Endodermal cell (in vitro differentiated cells): ENCODE results near the gene SPINT1. TPM values are rescaled to one million over a fixed set of nuclear protein-coding genes. Genes with fewer than 3 reads are reported as not detected.

Experiments used
- DNase-seq: peaks from one replicate; pipeline ENCODE4 v3.0.0-alpha.2; 2017
- H3K27ac ChIP-seq: 2 replicates; pipeline ENCODE4 v1.5.1; 2013; ENCODE audit warnings: mild to moderate bottlenecking, low read depth, low read length, moderate library complexity
- H3K27me3 ChIP-seq: 2 replicates; pipeline ENCODE4 v1.6.1; 2013; ENCODE audit warnings: mild to moderate bottlenecking, low read length, moderate library complexity; ENCODE audit not compliant: insufficient read depth, control insufficient read depth, poor library complexity, severe bottlenecking
- H3K36me3 ChIP-seq: 2 replicates; pipeline ENCODE4 v1.7.0; 2013; ENCODE audit warnings: mild to moderate bottlenecking, low read length, moderate library complexity; ENCODE audit not compliant: control insufficient read depth, insufficient read depth
- H3K4me1 ChIP-seq: one replicate; pipeline ENCODE4 v1.7.0; 2013; ENCODE audit warnings: low read length; ENCODE audit not compliant: control insufficient read depth, insufficient read depth
- H3K4me3 ChIP-seq: 2 replicates; pipeline ENCODE4 v1.5.1; 2013; ENCODE audit warnings: mild to moderate bottlenecking, low read length, moderate library complexity
- H3K9ac ChIP-seq: 2 replicates; pipeline ENCODE4 v1.6.1; 2013; ENCODE audit warnings: mild to moderate bottlenecking, low read length, moderate library complexity; ENCODE audit not compliant: poor library complexity, severe bottlenecking; ENCODE audit errors: extremely low read depth
- H3K9me3 ChIP-seq: 2 replicates; pipeline ENCODE4 v1.6.1; 2013; ENCODE audit warnings: mild to moderate bottlenecking, low read length, moderate library complexity; ENCODE audit not compliant: control insufficient read depth
- H3K27ac Mint-ChIP-seq: 2 replicates; pipeline ENCODE4 v1.8.0; 2020; ENCODE audit warnings: mixed read lengths
- H3K27me3 Mint-ChIP-seq: 2 replicates; pipeline ENCODE4 v1.8.0; 2021; ENCODE audit warnings: mild to moderate bottlenecking, mixed read lengths; ENCODE audit not compliant: insufficient read depth
- H3K36me3 Mint-ChIP-seq: 2 replicates; pipeline ENCODE4 v1.8.0; 2020; ENCODE audit warnings: low read depth, mixed read lengths
- H3K4me1 Mint-ChIP-seq: 2 replicates; pipeline ENCODE4 v1.8.0; 2020; ENCODE audit warnings: mixed read lengths
- H3K4me3 Mint-ChIP-seq: 2 replicates; pipeline ENCODE4 v1.8.0; 2020; ENCODE audit warnings: mild to moderate bottlenecking, moderate library complexity, mixed read lengths
- H3K9me3 Mint-ChIP-seq: 2 replicates; pipeline ENCODE4 v1.8.0; 2020; ENCODE audit warnings: mild to moderate bottlenecking, mixed read lengths
- CTCF ChIP-seq: fragments of 200-600 bp; sonication (generic); conservative IDR thresholded peaks from 2 replicates; pipeline ENCODE4 v1.5.0; 2021; ENCODE audit warnings: antibody characterized with exemption, mild to moderate bottlenecking
- WGBS, 2 experiments: methylation state at CpG; one replicate each; pipeline versions ENCODE4 v1.1.5 to v1.1.7; 2013; ENCODE audit warnings: missing lambda C conversion rate in 2 of 2, mixed read lengths in 1 of 2; ENCODE audit not compliant: insufficient coverage in 1 of 2, insufficient read length in 1 of 2; 5-methylcytosine and 5-hydroxymethylcytosine counted together
- total RNA-seq, 2 donors: library from RNA; stranded (reverse); fragmentation: NEBNext Ultra II Directional in 1 of 2; extraction: Animal tissue kit (Norgen Biotek cat#: 25700) in 1 of 2; gene quantifications; 2 replicates in 1 of 2; 3 replicates in 1 of 2; pipeline ENCODE4 v1.2.1, GENCODE V29; 2021

The SPINT1 gene
- total RNA-seq, 2 donors from 2014 or later, result 129 to 141 TPM

- no peaks in the 10 kb centered on the region for H3K4me1 ChIP-seq
- H3K9me3 Mint-ChIP-seq, result no peaks in the 10 kb centered on the region
- H3K36me3 ChIP-seq, result peaks cover 25% of the 10 kb centered on the region
- peaks cover 11% of the 10 kb centered on the region for H3K4me1 Mint-ChIP-seq
- no peaks in the 10 kb centered on the region for H3K27me3 ChIP-seq
- H3K4me3 ChIP-seq, result no peak overlapping the region
- H3K4me3 Mint-ChIP-seq, result no peak overlapping the region
- WGBS, 2 experiments, result 93% methylated on average over 5 of the region's 5 CpGs; no CpG with 5 or more reads in 1 of the 2 experiments
- no peaks in the 10 kb centered on the region for H3K27me3 Mint-ChIP-seq
- H3K9ac ChIP-seq, result no peak overlapping the region
- no peaks in the 10 kb centered on the region for H3K9me3 ChIP-seq
- no peak overlapping the region for H3K27ac ChIP-seq
- peaks cover 55% of the 10 kb centered on the region for H3K36me3 Mint-ChIP-seq
- DNase-seq, result no peak
- no peak for TF ChIP-seq CTCF
- no peak overlapping the region for H3K27ac Mint-ChIP-seq
These were observed 8.7 kb downstream of the SPINT1 start for GRCh38 chr15:40852529-40852928.

GRCh38 chr15:40853241-40853890 is 9.5 kb downstream of the SPINT1 start:
- no peaks in the 10 kb centered on the region for H3K9me3 ChIP-seq
- H3K36me3 ChIP-seq, result peaks cover 27% of the 10 kb centered on the region
- H3K27me3 ChIP-seq, result no peaks in the 10 kb centered on the region
- no peak overlapping the region for H3K27ac Mint-ChIP-seq
- H3K4me3 ChIP-seq, result no peak overlapping the region
- no peaks in the 10 kb centered on the region for H3K9me3 Mint-ChIP-seq
- no peak for TF ChIP-seq CTCF
- no peak overlapping the region for H3K4me3 Mint-ChIP-seq
- 93 to 96% methylated on average over 13 to 16 of the region's 16 CpGs for WGBS, 2 experiments
- peaks cover 55% of the 10 kb centered on the region for H3K36me3 Mint-ChIP-seq
- peaks cover 4% of the 10 kb centered on the region for H3K4me1 Mint-ChIP-seq
- no peak for DNase-seq
- H3K27ac ChIP-seq, result no peak overlapping the region
- no peak overlapping the region for H3K9ac ChIP-seq
- H3K4me1 ChIP-seq, result no peaks in the 10 kb centered on the region
- H3K27me3 Mint-ChIP-seq, result no peaks in the 10 kb centered on the region

GRCh38 chr15:40854161-40854560 is 10.3 kb downstream of the SPINT1 start:
- no peaks in the 10 kb centered on the region for H3K9me3 Mint-ChIP-seq
- H3K4me3 Mint-ChIP-seq, result no peak overlapping the region
- TF ChIP-seq CTCF, result no peak
- Histone ChIP-seq H3K27me3 (no peaks in the 10 kb centered on the region), H3K9me3 (no peaks in the 10 kb centered on the region), H3K4me3 (no peak overlapping the region), H3K36me3 (peaks cover 23% of the 10 kb centered on the region), H3K9ac (no peak overlapping the region), H3K4me1 (no peaks in the 10 kb centered on the region), H3K27ac (no peak overlapping the region)
- H3K36me3 Mint-ChIP-seq, result peaks cover 57% of the 10 kb centered on the region
- peaks cover 4% of the 10 kb centered on the region for H3K4me1 Mint-ChIP-seq
- no peak for DNase-seq
- no peaks in the 10 kb centered on the region for H3K27me3 Mint-ChIP-seq
- H3K27ac Mint-ChIP-seq, result no peak overlapping the region
- WGBS, 2 experiments, result 93% methylated on average over 10 of the region's 10 CpGs; no CpG with 5 or more reads in 1 of the 2 experiments
